Peyer's patch (tissue), 4 donors: Measurements from ENCODE around the gene UNC119. TPM values are rescaled to one million over a fixed set of nuclear protein-coding genes. Genes with fewer than 3 reads are reported as not detected.

ENCODE experiments used
- DNase-seq, 3 donors: peaks; one replicate each; pipeline ENCODE4 v3.0.0-alpha.2; 2017 to 2019
- H3K27ac ChIP-seq, 4 donors: fragments of 200-600 bp; sonication (generic); one replicate each; pipeline ENCODE4 v1.5.1; 2016 to 2019
- H3K27me3 ChIP-seq, 2 donors: fragments of 200-600 bp; sonication (generic); one replicate each; pipeline ENCODE4 v1.5.1; 2019
- H3K36me3 ChIP-seq, 3 donors: fragments of 200-600 bp; sonication (generic); one replicate each; pipeline ENCODE4 v1.5.1; 2016 to 2019
- H3K4me1 ChIP-seq, 4 donors: fragments of 200-600 bp; sonication (generic); one replicate each; pipeline ENCODE4 v1.5.1; 2016 to 2019
- H3K4me3 ChIP-seq, 4 donors: fragments of 200-600 bp; sonication (generic); 1 replicate in 3 of 4; 2 replicates in 1 of 4; pipeline ENCODE4 v1.5.1; 2016 to 2019; ENCODE audit warnings: mild to moderate bottlenecking in 1 of 4
- H3K9me3 ChIP-seq, 4 donors: fragments of 200-600 bp; sonication (generic); one replicate each; pipeline ENCODE4 v1.5.1; 2016 to 2019; ENCODE audit warnings: mild to moderate bottlenecking in 1 of 4
- CTCF ChIP-seq, 6 experiments: fragments of 450-650 bp in 4 of 6; fragments of 200-600 bp in 2 of 6; sonication (generic) in 1 of 6; IDR thresholded peaks; one replicate each; pipeline ENCODE4 v1.5.1; 2017 to 2019; ENCODE audit warnings: antibody characterized with exemption in 6 of 6, mild to moderate bottlenecking in 3 of 6, moderate library complexity in 1 of 6
- POLR2A ChIP-seq, 2 donors: fragments of 450-650 bp; IDR thresholded peaks; one replicate each; pipeline ENCODE4 v1.5.1; 2017; ENCODE audit warnings: antibody characterized with exemption in 2 of 2, mild to moderate bottlenecking in 2 of 2, moderate library complexity in 2 of 2
- total RNA-seq, 4 donors: library from RNA; depleted of rRNA; stranded (reverse); fragments of >200 nt; gene quantifications; one replicate each; pipeline ENCODE4 v1.1.0, GENCODE V29; 2016

The UNC119 gene
- 10 to 100 TPM; 22.6 to 39.2 (median 31.4) TPM for total RNA-seq

DNA sequence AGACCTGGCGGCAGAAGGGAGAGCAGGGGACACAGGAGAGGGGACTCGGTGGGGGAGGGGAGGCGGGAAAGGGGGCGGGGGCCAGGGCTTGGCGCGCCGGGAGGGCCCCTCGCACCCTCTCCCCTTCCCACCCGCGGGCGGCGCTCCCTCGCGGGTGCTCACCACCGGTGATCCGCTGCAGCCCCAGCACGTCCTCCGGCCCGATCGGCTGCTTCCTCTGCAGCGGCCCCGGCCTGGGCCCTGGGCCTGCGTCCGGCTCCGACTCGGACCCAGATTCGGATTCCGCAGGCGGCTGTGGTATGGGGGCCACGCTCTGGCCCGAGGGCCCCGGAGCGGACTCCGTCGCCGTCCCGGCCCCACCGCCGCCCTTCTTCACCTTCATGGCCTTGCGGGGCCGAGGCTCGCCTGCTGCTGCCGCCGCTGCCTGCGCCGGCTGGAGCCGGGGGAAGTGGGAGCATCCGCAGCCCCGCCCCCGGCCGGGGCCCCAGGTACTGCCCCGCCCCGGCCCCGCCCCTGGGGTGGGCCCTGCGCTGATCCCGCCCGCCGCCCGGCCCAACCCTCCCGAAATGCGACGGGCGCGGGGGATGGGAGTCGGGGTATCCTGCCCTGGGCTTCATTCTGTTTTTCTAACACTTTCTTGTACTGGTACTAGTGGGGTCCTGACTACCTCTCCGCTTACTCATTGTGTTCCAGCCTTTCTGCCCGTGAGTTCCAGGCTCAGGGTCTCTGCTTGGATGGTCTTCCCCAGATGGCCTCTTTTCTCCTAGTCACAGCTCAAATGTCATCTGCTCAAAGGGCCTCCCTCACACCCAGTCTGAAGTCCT lies at the start of gene UNC119:
TSS of gene UNC119 (minus strand) at position 449 of the 824 bp plus-strand sequence. CDS start at position 382, 67 bp downstream.
- TF ChIP-seq CTCF (IDR thresholded peaks at IDR 0.05), result peak in 1 of 6 experiments; percentile 5
- peak; percentile 70 to 77 for TF ChIP-seq POLR2A (IDR thresholded peaks at IDR 0.05)
- peaks cover 0 to 29% (median 15%) of the 10 kb centered on the region in 4 donors for H3K4me1 ChIP-seq

GRCh38 chr17:28599311-28600184 lies 47.1 kb upstream of the UNC119 start:
- peak; percentile 41 to 84 (median 77) for DNase-seq
- H3K27me3 ChIP-seq, result no peaks in the 10 kb centered on the region
- H3K27ac ChIP-seq, result peak overlapping the region; percentile 87 to 99 (median 92)
- no peaks in the 10 kb centered on the region for H3K36me3 ChIP-seq
- peak overlapping the region; percentile 63 to 79 (median 72) for H3K4me3 ChIP-seq
- peaks cover 0 to 27% (median 0%) of the 10 kb centered on the region in 4 donors for H3K4me1 ChIP-seq
- TF ChIP-seq CTCF (IDR thresholded peaks at IDR 0.05) (no peak), POLR2A (IDR thresholded peaks at IDR 0.05) (peak; percentile 3 to 42)
- H3K9me3 ChIP-seq, result no peaks in the 10 kb centered on the region

More for the DNA sequence above, at the start of gene UNC119:
- peaks cover 0 to 41% (median 0%) of the 10 kb centered on the region in 3 donors for H3K36me3 ChIP-seq
- peak within 1 kb of the TSS; percentile 65 to 83 (median 72) for H3K27ac ChIP-seq
- H3K9me3 ChIP-seq, result no peaks in the 10 kb centered on the region
- H3K4me3 ChIP-seq, result peak within 1 kb of the TSS; percentile 68 to 96 (median 82)
- H3K27me3 ChIP-seq, result no peaks in the 10 kb centered on the region
- DNase-seq, result peak; percentile 83 to 92 (median 88)

DNA sequence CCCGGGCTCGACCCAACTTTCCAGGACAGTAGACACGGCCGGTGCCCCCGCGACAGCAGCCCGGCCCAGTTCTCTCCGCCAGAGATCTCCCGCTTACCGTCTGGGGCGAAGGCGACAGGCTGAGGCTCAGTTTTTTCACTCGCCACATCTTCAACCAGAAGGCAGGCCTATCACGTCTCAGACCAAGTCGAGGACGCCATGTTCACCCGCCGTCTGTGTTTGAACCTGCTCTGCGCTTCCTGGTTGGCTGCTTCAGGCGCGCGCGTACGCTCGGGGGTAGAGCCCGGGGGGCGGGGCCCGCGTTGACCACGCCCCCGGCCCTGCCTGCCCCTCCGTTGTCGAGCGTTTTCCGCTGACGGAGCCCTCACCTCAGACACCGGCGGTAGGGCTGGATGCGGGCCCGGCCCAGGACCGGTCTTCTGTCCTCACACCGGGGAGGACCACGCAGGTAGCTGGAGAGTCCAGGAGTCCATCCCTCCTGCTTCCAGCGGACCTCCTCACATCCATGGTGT lies 46.4 kb upstream of the UNC119 start, which contains the start of gene SPAG5:
TSS of gene SPAG5 (minus strand) at position 227 of the 512 bp plus-strand sequence. CDS start at position 148, 79 bp downstream.
- no peaks in the 10 kb centered on the region for H3K9me3 ChIP-seq
- DNase-seq, result peak; percentile 96 to 98 (median 96)

DNA sequence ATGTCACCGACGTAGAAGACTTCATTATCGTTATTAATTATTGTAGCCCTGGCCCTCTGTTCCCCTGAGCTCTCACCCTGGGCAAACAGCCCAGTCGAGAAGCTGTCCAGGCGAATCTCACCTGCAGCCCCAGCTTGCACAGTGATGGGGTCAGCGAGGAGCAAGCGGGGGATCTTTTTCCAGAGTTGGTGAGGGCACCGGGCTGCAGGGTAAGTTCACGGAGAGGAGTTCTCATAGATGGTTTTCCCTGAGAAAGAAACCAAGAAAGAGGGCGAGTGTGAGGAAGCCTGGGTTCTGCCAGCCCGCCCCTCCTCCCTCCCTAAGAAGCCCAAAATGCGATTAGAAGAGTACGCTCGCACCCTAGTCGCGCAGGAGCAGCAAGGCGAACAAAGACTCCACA lies 46.0 kb upstream of the UNC119 start:
- peak in 1 of 3 donors; percentile 46 for DNase-seq
- H3K27ac ChIP-seq, result peak overlapping the region; percentile 87 to 99 (median 92)
- no peaks in the 10 kb centered on the region for H3K36me3 ChIP-seq
- TF ChIP-seq POLR2A (IDR thresholded peaks at IDR 0.05) (no peak), CTCF (IDR thresholded peaks at IDR 0.05) (no peak)
- H3K9me3 ChIP-seq, result no peaks in the 10 kb centered on the region
- H3K4me3 ChIP-seq, result peak overlapping the region; percentile 63 to 79 (median 72)
- H3K27me3 ChIP-seq, result no peaks in the 10 kb centered on the region
- peaks cover 0 to 27% (median 0%) of the 10 kb centered on the region in 4 donors for H3K4me1 ChIP-seq

More for the DNA sequence above, 46.4 kb upstream of the UNC119 start, which contains the start of gene SPAG5:
- peak within 1 kb of the TSS; percentile 63 to 79 (median 72) for H3K4me3 ChIP-seq
- peak; percentile 97 for TF ChIP-seq POLR2A (IDR thresholded peaks at IDR 0.05)
- TF ChIP-seq CTCF (IDR thresholded peaks at IDR 0.05), result no peak
- no peaks in the 10 kb centered on the region for H3K27me3 ChIP-seq
- H3K4me1 ChIP-seq, result peaks cover 0 to 27% (median 0%) of the 10 kb centered on the region in 4 donors
- H3K36me3 ChIP-seq, result no peaks in the 10 kb centered on the region
- peak within 1 kb of the TSS; percentile 87 to 99 (median 92) for H3K27ac ChIP-seq
